Lower lobe of right lung (tissue), 2 donors: Measurements from ENCODE around the gene THAP2. TPM values are rescaled to one million over a fixed set of nuclear protein-coding genes. Genes with fewer than 3 reads are reported as not detected.

Source experiments
- ATAC-seq, 2 donors: fragments of 200-7000 bp; cut with Tn5 transposase; one replicate each; pipeline ENCODE4 v1.9.1; 2020 to 2022; ENCODE audit warnings: mild to moderate bottlenecking in 2 of 2, moderate library complexity in 2 of 2
- DNase-seq: peaks from one replicate; pipeline ENCODE4 v3.0.0-alpha.2; 2020
- H3K27ac ChIP-seq: fragments of 200-600 bp; one replicate; pipeline ENCODE4 v1.8.0; 2022
- H3K27me3 ChIP-seq: fragments of 200-600 bp; one replicate; pipeline ENCODE4 v1.8.0; 2022; ENCODE audit warnings: low read depth
- H3K36me3 ChIP-seq: fragments of 200-600 bp; one replicate; pipeline ENCODE4 v1.8.0; 2022; ENCODE audit warnings: mild to moderate bottlenecking
- H3K4me1 ChIP-seq: fragments of 200-600 bp; one replicate; pipeline ENCODE4 v1.8.0; 2022
- H3K4me3 ChIP-seq: fragments of 200-600 bp; one replicate; pipeline ENCODE4 v1.8.0; 2022; ENCODE audit warnings: mild to moderate bottlenecking
- H3K9me3 ChIP-seq: fragments of 200-600 bp; one replicate; pipeline ENCODE4 v1.8.0; 2022
- CTCF ChIP-seq: fragments of 200-600 bp; IDR thresholded peaks from one replicate; pipeline ENCODE4 v1.8.0; 2022; ENCODE audit warnings: antibody characterized with exemption, mild to moderate bottlenecking
- intact Hi-C: fragments of 100-400 bp; cut with DNase I; formaldehyde crosslinking; loops from one replicate; pipeline ENCODE4 v1.11.0; 2022
- total RNA-seq: library from RNA; stranded (reverse); fragmentation: NEBNext Ultra II Directional; extraction: Animal tissue kit (Norgen Biotek cat#: 25700); gene quantifications from one replicate; pipeline ENCODE4 v1.2.1, GENCODE V29; 2021
- donor health status: DM: no; HTN: yes; CAD: no; lungs with severe emphysema.

The THAP2 gene
- total RNA-seq, 1 donor from 2014 or later: 6.1 TPM

- Histone ChIP-seq H3K9me3 (peaks cover 8% of the 10 kb centered on the region), H3K4me3 (no peak overlapping the region), H3K27me3 (no peaks in the 10 kb centered on the region), H3K4me1 (peaks cover 40% of the 10 kb centered on the region), H3K36me3 (peaks cover 45% of the 10 kb centered on the region), H3K27ac (no peak overlapping the region)
- intact Hi-C loops: no loop called here
- DNase-seq (no peak), ATAC-seq (no peak)
- no peak for TF ChIP-seq CTCF
Observed at GRCh38 chr12:71652656-71653055, 11.4 kb upstream of the THAP2 start.

- no peak for TF ChIP-seq CTCF
- Histone ChIP-seq H3K36me3 (peaks cover 49% of the 10 kb centered on the region), H3K9me3 (peaks cover 8% of the 10 kb centered on the region), H3K27ac (no peak overlapping the region), H3K27me3 (no peaks in the 10 kb centered on the region), H3K4me1 (peaks cover 40% of the 10 kb centered on the region), H3K4me3 (no peak overlapping the region)
- ATAC-seq: no peak
- intact Hi-C loops: no loop called here
- no peak for DNase-seq
Observed at GRCh38 chr12:71653137-71653536, 11.0 kb upstream of the THAP2 start.

GRCh38 chr12:71654200-71654599, 9.9 kb upstream of the THAP2 start:
- ATAC-seq (no peak), DNase-seq (no peak)
- Histone ChIP-seq H3K9me3 (peaks cover 8% of the 10 kb centered on the region), H3K4me1 (peaks cover 40% of the 10 kb centered on the region), H3K27me3 (no peaks in the 10 kb centered on the region), H3K36me3 (peaks cover 55% of the 10 kb centered on the region), H3K4me3 (no peak overlapping the region), H3K27ac (no peak overlapping the region)
- no peak for TF ChIP-seq CTCF
- intact Hi-C loops: no loop called here

- no peak for DNase-seq
- no peak overlapping the region for H3K27ac ChIP-seq
- no peak overlapping the region for H3K4me3 ChIP-seq
- H3K27me3 ChIP-seq: no peaks in the 10 kb centered on the region
- H3K36me3 ChIP-seq: peaks cover 68% of the 10 kb centered on the region
- no peak for TF ChIP-seq CTCF
- intact Hi-C loops: no loop called here
- H3K9me3 ChIP-seq: peaks cover 8% of the 10 kb centered on the region
- H3K4me1 ChIP-seq: peaks cover 44% of the 10 kb centered on the region
- no peak for ATAC-seq
Observed at GRCh38 chr12:71655495-71655894, 8.6 kb upstream of the THAP2 start.

GRCh38 chr12:71655907-71656306, 8.2 kb upstream of the THAP2 start:
- H3K36me3 ChIP-seq: peaks cover 65% of the 10 kb centered on the region
- TF ChIP-seq CTCF: no peak
- intact Hi-C loops: no loop called here
- H3K4me3 ChIP-seq: no peak overlapping the region
- peaks cover 8% of the 10 kb centered on the region for H3K9me3 ChIP-seq
- DNase-seq: no peak
- no peak overlapping the region for H3K27ac ChIP-seq
- ATAC-seq: no peak
- peaks cover 44% of the 10 kb centered on the region for H3K4me1 ChIP-seq
- no peaks in the 10 kb centered on the region for H3K27me3 ChIP-seq

GRCh38 chr12:71656740-71657139, 7.4 kb upstream of the THAP2 start:
- H3K27me3 ChIP-seq: no peaks in the 10 kb centered on the region
- no peak for DNase-seq
- no peak for TF ChIP-seq CTCF
- peaks cover 50% of the 10 kb centered on the region for H3K4me1 ChIP-seq
- H3K9me3 ChIP-seq: peaks cover 8% of the 10 kb centered on the region
- no peak overlapping the region for H3K27ac ChIP-seq
- no peak overlapping the region for H3K4me3 ChIP-seq
- intact Hi-C loops: no loop called here
- H3K36me3 ChIP-seq: peaks cover 58% of the 10 kb centered on the region
- no peak for ATAC-seq
